ENCODE data around the gene POLH. TPM values are rescaled to one million over a fixed set of nuclear protein-coding genes. Genes with fewer than 3 reads are reported as not detected.

Gene POLH
- total RNA-seq, 1 donor from 2014 or later = 4.3 TPM

GRCh38 chr6:43575105-43575771 is 747 bp upstream of the POLH start:
- no peaks in the 10 kb centered on the region for H3K9me3 ChIP-seq
- no peaks in the 10 kb centered on the region for H3K27me3 ChIP-seq
- H3K36me3 ChIP-seq = peaks cover 12 to 19% of the 10 kb centered on the region in 2 donors
- H3K4me3 ChIP-seq = peak overlapping the region; percentile 69 to 75
- no peak for DNase-seq (ENCODE audit: low spot score in 2 of 2)
- H3K4me1 ChIP-seq = peaks cover 9 to 15% of the 10 kb centered on the region in 2 donors
- intact Hi-C loops (cut with DNase I) = no loop called here
- TF ChIP-seq CTCF (IDR thresholded peaks at IDR 0.05) = no peak
- H3K27ac ChIP-seq = peak overlapping the region in 1 of 2 donors; percentile 27

- Histone ChIP-seq H3K4me1 (peaks cover 9 to 15% of the 10 kb centered on the region in 2 donors), H3K27ac (no peak overlapping the region), H3K27me3 (no peaks in the 10 kb centered on the region), H3K36me3 (peaks cover 5 to 13% of the 10 kb centered on the region in 2 donors), H3K9me3 (no peaks in the 10 kb centered on the region), H3K4me3 (no peak overlapping the region)
- no peak for DNase-seq (ENCODE audit: low spot score in 2 of 2)
- TF ChIP-seq CTCF (IDR thresholded peaks at IDR 0.05) = no peak
- intact Hi-C loops (cut with DNase I) = no loop called here
Measured at GRCh38 chr6:43578748-43579147, 2.8 kb downstream of the POLH start.

DNA sequence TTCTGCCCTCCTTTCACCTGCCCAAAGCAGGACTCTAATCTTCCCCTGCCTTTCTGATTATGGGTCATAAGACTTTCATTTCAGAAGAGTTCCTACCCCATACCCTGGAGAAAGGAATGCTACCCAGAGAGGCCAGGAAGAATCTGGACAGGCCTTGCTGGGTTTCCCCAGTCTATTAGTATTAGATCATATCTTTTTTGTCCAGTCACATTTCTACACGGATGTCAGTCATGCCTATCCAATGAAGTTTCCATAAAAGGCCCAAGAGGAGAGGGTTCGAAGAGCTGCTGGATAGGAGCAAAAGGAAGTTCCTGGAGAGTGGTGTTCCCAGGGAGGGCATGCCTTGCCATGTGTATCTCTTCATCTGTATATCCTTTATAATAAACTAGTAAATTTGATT is 3.2 kb downstream of the POLH start:
- Histone ChIP-seq H3K27me3 (no peaks in the 10 kb centered on the region), H3K36me3 (peaks cover 9 to 17% of the 10 kb centered on the region in 2 donors), H3K4me1 (peaks cover 9 to 15% of the 10 kb centered on the region in 2 donors), H3K27ac (no peak overlapping the region), H3K4me3 (no peak overlapping the region), H3K9me3 (no peaks in the 10 kb centered on the region)
- TF ChIP-seq CTCF (IDR thresholded peaks at IDR 0.05) = no peak
- intact Hi-C loops (cut with DNase I) = no loop called here
- no peak for DNase-seq (ENCODE audit: low spot score in 2 of 2)

- H3K36me3 ChIP-seq = peaks cover 33 to 40% of the 10 kb centered on the region in 2 donors
- intact Hi-C loops (cut with DNase I) = no loop called here
- no peak for DNase-seq (ENCODE audit: low spot score in 2 of 2)
- H3K27ac ChIP-seq = no peak overlapping the region
- no peak for TF ChIP-seq CTCF (IDR thresholded peaks at IDR 0.05)
- no peaks in the 10 kb centered on the region for H3K4me1 ChIP-seq
- H3K27me3 ChIP-seq = no peaks in the 10 kb centered on the region
- no peaks in the 10 kb centered on the region for H3K9me3 ChIP-seq
- no peak overlapping the region for H3K4me3 ChIP-seq
Measured at GRCh38 chr6:43582911-43583310, 6.9 kb downstream of the POLH start.

DNA sequence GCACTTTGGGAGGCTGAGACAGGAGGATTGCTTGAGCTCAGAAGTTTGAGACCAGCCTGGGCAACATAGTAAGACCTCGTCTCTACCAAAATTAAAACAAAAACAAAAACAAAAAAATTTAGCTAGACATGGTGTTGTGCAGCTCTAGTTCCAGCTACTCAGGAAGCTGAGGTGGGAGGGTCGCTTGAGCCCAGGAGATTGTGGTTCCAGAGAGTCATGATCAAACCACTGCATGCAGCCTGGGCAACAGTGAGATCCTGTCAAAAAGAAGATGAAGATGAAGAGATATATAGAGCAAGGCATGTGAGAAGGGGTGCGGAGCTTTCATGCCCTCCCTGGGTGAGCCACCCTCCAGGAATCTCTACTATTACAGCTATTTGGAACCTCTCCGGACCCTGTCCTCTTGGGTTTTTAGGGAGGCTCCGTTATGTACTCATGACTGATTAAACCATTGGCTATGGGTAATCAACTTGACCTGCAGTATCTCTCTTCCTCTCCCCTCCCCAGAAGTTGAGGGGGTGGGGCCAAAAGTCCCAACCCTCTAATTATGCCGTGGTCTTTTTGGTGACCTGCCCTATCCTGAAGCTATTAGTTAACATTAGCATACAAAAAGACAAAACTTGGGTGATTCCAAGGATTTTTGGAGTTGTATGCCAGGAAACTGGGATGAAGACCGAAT is 9.0 kb downstream of the POLH start:
- Histone ChIP-seq H3K27me3 (no peaks in the 10 kb centered on the region), H3K4me3 (no peak overlapping the region), H3K27ac (no peak overlapping the region), H3K36me3 (peaks cover 34 to 60% of the 10 kb centered on the region in 2 donors), H3K9me3 (no peaks in the 10 kb centered on the region), H3K4me1 (no peaks in the 10 kb centered on the region)
- TF ChIP-seq CTCF (IDR thresholded peaks at IDR 0.05) = no peak
- no peak for DNase-seq (ENCODE audit: low spot score in 2 of 2)
- intact Hi-C loops (cut with DNase I) = no loop called here
